Measurements from ENCODE around the gene STEAP1. TPM values are rescaled to one million over a fixed set of nuclear protein-coding genes. Genes with fewer than 3 reads are reported as not detected.

Gene STEAP1
- total RNA-seq, 1 experiment from 2014 or later, result 21.2 TPM

DNA sequence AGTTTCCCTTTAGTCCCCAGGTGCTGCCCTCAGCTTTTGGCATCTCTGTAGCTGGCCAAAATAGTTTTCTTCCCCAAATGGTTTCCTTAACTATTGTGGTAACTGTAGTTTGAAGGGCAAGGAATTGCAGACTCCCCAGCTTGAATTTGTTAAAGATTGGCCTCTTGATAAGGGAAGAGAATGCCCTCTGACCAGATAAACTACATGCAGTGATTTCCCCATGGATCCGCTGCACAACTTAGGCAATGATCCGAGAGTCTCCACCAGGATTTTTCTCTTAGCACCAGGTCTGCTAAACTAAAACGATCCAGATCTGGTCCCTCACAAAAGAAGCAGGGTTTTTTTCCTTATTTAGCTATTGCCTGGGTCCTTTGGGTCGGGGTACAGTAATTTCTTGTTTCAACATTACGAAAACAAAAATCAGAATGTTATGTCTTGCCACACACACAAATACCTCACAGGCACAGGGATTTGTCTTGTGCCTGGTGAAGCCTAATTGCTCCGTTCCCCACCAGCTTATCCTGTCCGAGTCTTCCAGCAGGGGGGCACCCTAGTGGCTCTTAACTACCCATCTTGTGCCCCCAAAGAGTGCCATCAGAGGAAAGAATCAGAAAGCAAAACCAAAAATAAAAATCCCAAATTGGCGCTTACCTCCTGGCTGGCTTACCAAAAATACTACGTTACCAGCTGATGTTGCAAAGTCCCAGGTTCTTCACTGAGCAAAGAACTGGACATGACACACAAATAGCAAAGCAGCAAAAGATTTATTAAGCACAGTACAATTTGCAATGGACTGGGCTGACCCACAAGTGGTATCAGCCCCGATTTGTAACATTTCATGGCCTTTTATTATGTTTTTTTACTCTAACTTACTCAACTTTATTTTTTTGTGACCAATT is 40.9 kb downstream of the STEAP1 start:
- no peak overlapping the region for H3K27ac ChIP-seq (ENCODE audit: low read length)
- CTCF ChIA-PET, result no interaction called here
- H2AFZ ChIP-seq (ENCODE audit: low read length), result no peak overlapping the region
- no peaks in the 10 kb centered on the region for H3K27me3 ChIP-seq (ENCODE audit: low read length)
- no peak overlapping the region for H3K4me2 ChIP-seq (ENCODE audit: low read length)
- no peaks in the 10 kb centered on the region for H3K9me3 ChIP-seq (ENCODE audit: low read length)
- H3K4me3 ChIP-seq (ENCODE audit: low read length), result no peak overlapping the region
- DNase-seq, result no peak
- H4K20me1 ChIP-seq (ENCODE audit: low read length), result no peaks in the 10 kb centered on the region
- no peak overlapping the region for H3K9ac ChIP-seq (ENCODE audit: low read length)
- ATAC-seq, result no peak
- no peaks in the 10 kb centered on the region for H3K79me2 ChIP-seq (ENCODE audit: low read length)
- no peaks in the 10 kb centered on the region for H3K36me3 ChIP-seq (ENCODE audit: low read depth, low read length)
- no peaks in the 10 kb centered on the region for H3K4me1 ChIP-seq (ENCODE audit: insufficient read depth, low read length)
- intact Hi-C loops (cut with micrococcal nuclease), result no loop called here
- BruUV-seq (replicated peaks), result no TSS peak
- TF ChIP-seq EZH2phosphoT487 (IDR thresholded peaks at IDR 0.05; ENCODE audit: borderline replicate concordance, low read length) (no peak), EZH2 (IDR thresholded peaks at IDR 0.05; ENCODE audit: low read length, unreplicated experiment) (no peak)
- TF ChIP-seq, protein P1, sequence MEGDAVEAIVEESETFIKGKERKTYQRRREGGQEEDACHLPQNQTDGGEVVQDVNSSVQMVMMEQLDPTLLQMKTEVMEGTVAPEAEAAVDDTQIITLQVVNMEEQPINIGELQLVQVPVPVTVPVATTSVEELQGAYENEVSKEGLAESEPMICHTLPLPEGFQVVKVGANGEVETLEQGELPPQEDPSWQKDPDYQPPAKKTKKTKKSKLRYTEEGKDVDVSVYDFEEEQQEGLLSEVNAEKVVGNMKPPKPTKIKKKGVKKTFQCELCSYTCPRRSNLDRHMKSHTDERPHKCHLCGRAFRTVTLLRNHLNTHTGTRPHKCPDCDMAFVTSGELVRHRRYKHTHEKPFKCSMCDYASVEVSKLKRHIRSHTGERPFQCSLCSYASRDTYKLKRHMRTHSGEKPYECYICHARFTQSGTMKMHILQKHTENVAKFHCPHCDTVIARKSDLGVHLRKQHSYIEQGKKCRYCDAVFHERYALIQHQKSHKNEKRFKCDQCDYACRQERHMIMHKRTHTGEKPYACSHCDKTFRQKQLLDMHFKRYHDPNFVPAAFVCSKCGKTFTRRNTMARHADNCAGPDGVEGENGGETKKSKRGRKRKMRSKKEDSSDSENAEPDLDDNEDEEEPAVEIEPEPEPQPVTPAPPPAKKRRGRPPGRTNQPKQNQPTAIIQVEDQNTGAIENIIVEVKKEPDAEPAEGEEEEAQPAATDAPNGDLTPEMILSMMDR (conservative IDR thresholded peaks at IDR 0.05; ENCODE audit: low read depth, low read length), result no peak
- H3K9me2 ChIP-seq (replicated peaks; ENCODE audit: low read length), result no peaks in the 10 kb centered on the region
- H3F3A ChIP-seq (ENCODE audit: low read length, unreplicated experiment), result no peaks in the 10 kb centered on the region
- POLR2A ChIA-PET (ENCODE audit: unreplicated experiment), result no interaction called here

DNA sequence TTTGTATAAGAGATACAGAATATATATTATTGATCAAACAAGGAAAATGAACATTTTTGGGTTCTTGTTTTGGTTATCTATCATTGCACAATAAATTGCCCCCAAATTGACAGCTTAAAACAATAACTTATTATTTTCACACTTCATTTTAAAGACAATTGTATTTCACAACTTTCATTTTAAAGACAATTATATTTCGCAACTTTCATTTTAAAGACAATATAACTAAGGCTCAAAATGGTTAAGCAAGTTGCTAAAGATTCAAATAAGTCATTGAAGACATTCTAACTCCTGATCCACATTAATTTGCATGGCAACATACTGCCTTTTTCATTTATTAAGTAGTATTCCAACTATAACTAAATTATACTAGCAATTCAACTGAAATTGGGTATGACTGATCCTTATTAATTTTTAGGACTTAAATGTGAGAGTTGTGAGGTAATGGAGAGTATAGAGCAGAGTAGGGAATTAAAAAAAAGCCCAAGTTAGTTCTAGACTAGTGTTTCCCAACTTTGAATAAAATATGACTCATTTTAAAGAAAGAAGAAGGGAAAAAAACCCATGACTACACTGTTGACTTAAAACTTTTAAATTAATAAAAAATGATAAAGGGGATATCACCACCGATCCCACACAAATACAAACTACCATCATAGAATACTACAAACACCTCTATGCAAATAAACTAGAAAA is 47.4 kb downstream of the STEAP1 start:
- ChIA-PET CTCF (no interaction called here), POLR2A (ENCODE audit: unreplicated experiment) (no interaction called here)
- ATAC-seq (no peak), DNase-seq (no peak)
- intact Hi-C loops (cut with micrococcal nuclease), result no loop called here
- Histone ChIP-seq H3K4me2 (ENCODE audit: low read length) (no peak overlapping the region), H3K27me3 (ENCODE audit: low read length) (no peaks in the 10 kb centered on the region), H3K4me3 (ENCODE audit: low read length) (no peak overlapping the region), H3K9me3 (ENCODE audit: low read length) (no peaks in the 10 kb centered on the region), H3F3A (ENCODE audit: low read length, unreplicated experiment) (peaks cover 3% of the 10 kb centered on the region), H4K20me1 (ENCODE audit: low read length) (no peaks in the 10 kb centered on the region), H2AFZ (ENCODE audit: low read length) (no peak overlapping the region), H3K36me3 (ENCODE audit: low read depth, low read length) (no peaks in the 10 kb centered on the region), H3K4me1 (ENCODE audit: insufficient read depth, low read length) (no peaks in the 10 kb centered on the region), H3K9ac (ENCODE audit: low read length) (no peak overlapping the region), H3K9me2 (replicated peaks; ENCODE audit: low read length) (no peaks in the 10 kb centered on the region), H3K79me2 (ENCODE audit: low read length) (no peaks in the 10 kb centered on the region), H3K27ac (ENCODE audit: low read length) (no peak overlapping the region)
- no TSS peak for BruUV-seq (replicated peaks)
- TF ChIP-seq, protein P1 (conservative IDR thresholded peaks at IDR 0.05; ENCODE audit: low read depth, low read length), result no peak
- TF ChIP-seq EZH2 (IDR thresholded peaks at IDR 0.05; ENCODE audit: low read length, unreplicated experiment), result no peak
- no peak for TF ChIP-seq EZH2phosphoT487 (IDR thresholded peaks at IDR 0.05; ENCODE audit: borderline replicate concordance, low read length)

DNA sequence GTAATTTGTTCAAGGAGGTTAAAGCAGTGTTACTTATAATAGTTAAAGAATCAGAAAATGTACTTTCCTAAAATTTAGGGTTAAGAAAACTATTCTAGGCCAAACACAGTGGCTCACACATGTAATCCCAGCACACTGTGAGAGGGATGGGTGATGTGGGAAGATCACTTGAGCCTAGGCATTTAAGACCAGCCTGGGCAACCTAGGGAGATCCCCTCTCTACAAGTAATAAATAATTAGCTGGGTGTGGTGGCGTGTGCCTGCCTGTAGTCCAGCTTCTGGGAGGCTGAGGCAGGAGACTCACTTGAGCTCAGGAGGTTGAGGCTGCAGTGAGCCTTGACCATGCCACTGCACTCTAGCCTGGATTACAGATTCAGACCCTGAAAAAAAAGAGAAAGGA is 53.7 kb downstream of the STEAP1 start:
- H3K27ac ChIP-seq (ENCODE audit: low read length), result no peak overlapping the region
- TF ChIP-seq EZH2 (IDR thresholded peaks at IDR 0.05; ENCODE audit: low read length, unreplicated experiment) (no peak), EZH2phosphoT487 (IDR thresholded peaks at IDR 0.05; ENCODE audit: borderline replicate concordance, low read length) (no peak)
- TF ChIP-seq, protein P1 (conservative IDR thresholded peaks at IDR 0.05; ENCODE audit: low read depth, low read length), result no peak
- DNase-seq (no peak), ATAC-seq (no peak)
- intact Hi-C loops (cut with micrococcal nuclease), result no loop called here
- H3K4me1 ChIP-seq (ENCODE audit: insufficient read depth, low read length), result peaks cover 18% of the 10 kb centered on the region
- no peaks in the 10 kb centered on the region for H4K20me1 ChIP-seq (ENCODE audit: low read length)
- POLR2A ChIA-PET (ENCODE audit: unreplicated experiment), result no interaction called here
- H3K9me3 ChIP-seq (ENCODE audit: low read length), result no peaks in the 10 kb centered on the region
- H2AFZ ChIP-seq (ENCODE audit: low read length), result no peak overlapping the region
- H3K36me3 ChIP-seq (ENCODE audit: low read depth, low read length), result no peaks in the 10 kb centered on the region
- H3K9me2 ChIP-seq (replicated peaks; ENCODE audit: low read length), result no peaks in the 10 kb centered on the region
- CTCF ChIA-PET, result no interaction called here
- H3K27me3 ChIP-seq (ENCODE audit: low read length), result no peaks in the 10 kb centered on the region
- no TSS peak for BruUV-seq (replicated peaks)
- H3F3A ChIP-seq (ENCODE audit: low read length, unreplicated experiment), result no peaks in the 10 kb centered on the region
- H3K4me2 ChIP-seq (ENCODE audit: low read length), result no peak overlapping the region
- peaks cover 8% of the 10 kb centered on the region for H3K79me2 ChIP-seq (ENCODE audit: low read length)
- H3K9ac ChIP-seq (ENCODE audit: low read length), result no peak overlapping the region
- no peak overlapping the region for H3K4me3 ChIP-seq (ENCODE audit: low read length)

Measured in PC-3 (cell line).